Ureter (tissue), 1 donor: ENCODE results near the gene ZFP62. TPM values are rescaled to one million over a fixed set of nuclear protein-coding genes. Genes with fewer than 3 reads are reported as not detected.

Source experiments
- total RNA-seq: library from RNA; stranded (reverse); gene quantifications from one replicate; pipeline ENCODE4 v1.2.4, GENCODE V29; 2023
- donor health status: DM: yes; HTN: yes; CAD: no.

ZFP62 gene
- total RNA-seq, 1 donor from 2014 or later, result 44.8 TPM

Other genes with a start within 250 kb of the ZFP62 start
- 12.1 TPM for gene FLT4, start 211.7 kb downstream of the ZFP62 start, total RNA-seq
- not detected for gene OR2Y1, start 121.2 kb downstream of the ZFP62 start, total RNA-seq
- gene MGAT1, start 58.5 kb downstream of the ZFP62 start, total RNA-seq, result 151 TPM
- not detected for gene BTNL8, start 37.9 kb upstream of the ZFP62 start, total RNA-seq
- gene BTNL3, start 127.6 kb upstream of the ZFP62 start, total RNA-seq, result not detected
- 26.0 TPM for gene BTNL9, start 179.0 kb upstream of the ZFP62 start, total RNA-seq